ENCODE data around the gene RAB17.

Gene RAB17

GRCh38 chr2:237591141-237591881, 777 bp upstream of the RAB17 start:
- H3K4me3 ChIP-seq (ENCODE audit: low read depth in 1 of 2, low read length in 2 of 2): no peak overlapping the region
- no peaks in the 10 kb centered on the region for H3K9me3 ChIP-seq (ENCODE audit: insufficient read depth, low read length, severe bottlenecking)
- H3K36me3 ChIP-seq (ENCODE audit: insufficient read depth, low read length): no peaks in the 10 kb centered on the region
- ATAC-seq (ENCODE audit: insufficient read depth, low read depth) (peak; percentile 55), DNase-seq (peak; percentile 11)
- no peak overlapping the region for H3K4me2 ChIP-seq (ENCODE audit: insufficient read depth, low read length)
- H3K79me2 ChIP-seq (ENCODE audit: insufficient read depth, low read length): no peaks in the 10 kb centered on the region
- H3K27ac ChIP-seq (ENCODE audit: low read length): no peak overlapping the region
- no peaks in the 10 kb centered on the region for H3K4me1 ChIP-seq (ENCODE audit: insufficient read depth, low read length)
- no peak overlapping the region for H2AFZ ChIP-seq (ENCODE audit: low read depth, low read length)
- H4K20me1 ChIP-seq (ENCODE audit: insufficient read depth, low read length): no peaks in the 10 kb centered on the region; the same call in 1 of the 2 replicates
- TF ChIP-seq CTCF (IDR thresholded peaks at IDR 0.05; ENCODE audit: borderline replicate concordance, extremely low read depth, low read length, poor library complexity, severe bottlenecking): no peak
- TF ChIP-seq EZH2 (IDR thresholded peaks at IDR 0.05; ENCODE audit: borderline replicate concordance, low read depth, low read length, severe bottlenecking): no peak
- no peak overlapping the region for H3K9ac ChIP-seq (ENCODE audit: low read depth, low read length)
- no peaks in the 10 kb centered on the region for H3K27me3 ChIP-seq (ENCODE audit: insufficient read depth, low read length, poor library complexity)

GRCh38 chr2:237588044-237588696, 2.4 kb downstream of the RAB17 start:
- no peaks in the 10 kb centered on the region; the same call in 1 of the 2 replicates for H4K20me1 ChIP-seq (ENCODE audit: insufficient read depth, low read length)
- no peak overlapping the region for H3K27ac ChIP-seq (ENCODE audit: low read length)
- DNase-seq (no peak), ATAC-seq (ENCODE audit: insufficient read depth, low read depth) (no peak)
- H3K79me2 ChIP-seq (ENCODE audit: insufficient read depth, low read length): no peaks in the 10 kb centered on the region
- H2AFZ ChIP-seq (ENCODE audit: low read depth, low read length): no peak overlapping the region
- no peak overlapping the region for H3K4me3 ChIP-seq (ENCODE audit: low read depth in 1 of 2, low read length in 2 of 2)
- H3K4me2 ChIP-seq (ENCODE audit: insufficient read depth, low read length): no peak overlapping the region
- no peaks in the 10 kb centered on the region for H3K27me3 ChIP-seq (ENCODE audit: insufficient read depth, low read length, poor library complexity)
- H3K4me1 ChIP-seq (ENCODE audit: insufficient read depth, low read length): no peaks in the 10 kb centered on the region
- no peak overlapping the region for H3K9ac ChIP-seq (ENCODE audit: low read depth, low read length)
- H3K36me3 ChIP-seq (ENCODE audit: insufficient read depth, low read length): no peaks in the 10 kb centered on the region
- TF ChIP-seq CTCF (IDR thresholded peaks at IDR 0.05; ENCODE audit: borderline replicate concordance, extremely low read depth, low read length, poor library complexity, severe bottlenecking) (no peak), EZH2 (IDR thresholded peaks at IDR 0.05; ENCODE audit: borderline replicate concordance, low read depth, low read length, severe bottlenecking) (no peak)
- no peaks in the 10 kb centered on the region for H3K9me3 ChIP-seq (ENCODE audit: insufficient read depth, low read length, severe bottlenecking)

DNA sequence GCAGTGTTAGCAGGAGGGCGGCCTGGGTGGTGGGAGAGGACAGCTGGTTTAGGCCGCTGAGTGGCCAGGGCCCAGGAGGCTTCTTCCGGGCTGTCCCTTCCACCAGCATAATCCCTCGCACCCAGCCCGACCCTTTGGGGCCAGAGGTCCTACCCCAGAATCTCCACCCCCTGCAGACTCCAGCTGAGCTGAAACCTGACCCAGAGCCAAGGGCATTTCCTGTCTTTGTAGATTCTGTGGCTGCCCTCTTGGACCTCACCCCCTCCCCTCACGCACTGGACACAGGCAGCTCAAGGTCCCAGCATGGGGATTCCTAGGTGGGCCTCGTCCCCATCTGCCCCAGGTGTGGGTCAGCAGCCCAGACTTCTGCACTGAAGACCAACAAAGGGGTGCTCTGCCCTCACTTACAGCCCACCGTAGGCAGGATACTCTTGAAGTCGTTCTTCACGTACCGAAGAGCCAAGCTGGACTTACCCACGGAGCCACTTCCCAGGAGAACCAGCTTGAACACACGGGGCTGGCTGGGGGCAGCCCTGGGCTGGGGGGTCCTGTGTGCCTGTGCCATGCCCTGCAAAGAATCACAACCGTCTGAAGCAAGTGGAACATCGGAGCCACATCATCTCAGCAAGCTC, 4.8 kb downstream of the RAB17 start:
- Histone ChIP-seq H3K9me3 (ENCODE audit: insufficient read depth, low read length, severe bottlenecking) (no peaks in the 10 kb centered on the region), H3K4me2 (ENCODE audit: insufficient read depth, low read length) (no peak overlapping the region), H3K4me1 (ENCODE audit: insufficient read depth, low read length) (no peaks in the 10 kb centered on the region), H3K27me3 (ENCODE audit: insufficient read depth, low read length, poor library complexity) (no peaks in the 10 kb centered on the region), H2AFZ (ENCODE audit: low read depth, low read length) (no peak overlapping the region), H4K20me1 (ENCODE audit: insufficient read depth, low read length) (no peaks in the 10 kb centered on the region), H3K79me2 (ENCODE audit: insufficient read depth, low read length) (no peaks in the 10 kb centered on the region), H3K9ac (ENCODE audit: low read depth, low read length) (no peak overlapping the region), H3K4me3 (ENCODE audit: low read depth in 1 of 2, low read length in 2 of 2) (no peak overlapping the region), H3K36me3 (ENCODE audit: insufficient read depth, low read length) (no peaks in the 10 kb centered on the region), H3K27ac (ENCODE audit: low read length) (no peak overlapping the region)
- no peak for ATAC-seq (ENCODE audit: insufficient read depth, low read depth)
- no peak for DNase-seq
- TF ChIP-seq EZH2 (IDR thresholded peaks at IDR 0.05; ENCODE audit: borderline replicate concordance, low read depth, low read length, severe bottlenecking) (no peak), CTCF (IDR thresholded peaks at IDR 0.05; ENCODE audit: borderline replicate concordance, extremely low read depth, low read length, poor library complexity, severe bottlenecking) (no peak)

Measured in DND-41 (cell line).